GM21515 (cell line): ENCODE measurements around the gene CACNA2D3.
"Not testable (repeated sequence)": the region's sequence is repeated elsewhere in the genome, so short reads cannot be mapped to it uniquely, and the experiment has no call there.

Source experiments
- ATAC-seq: cut with Tn5 transposase; IDR thresholded peaks from one replicate; pipeline ENCODE4 v1.9.1; 2021; ENCODE audit not compliant: unreplicated experiment

The CACNA2D3 gene

GRCh38 chr3:54122324-54123002 is at the start of gene CACNA2D3:
Gene CACNA2D3 (plus strand): TSS chr3:54122552.
- no peak for ATAC-seq

GRCh38 chr3:54073386-54073785 is 49.0 kb upstream of the CACNA2D3 start:
- no peak for ATAC-seq

GRCh38 chr3:54079314-54079713 is 43.0 kb upstream of the CACNA2D3 start:
- no peak for ATAC-seq

- ATAC-seq = no peak
Measured at GRCh38 chr3:54079730-54080325, 42.5 kb upstream of the CACNA2D3 start.

GRCh38 chr3:54083921-54084320 is 38.4 kb upstream of the CACNA2D3 start:
- no peak for ATAC-seq

GRCh38 chr3:54085936-54086335 is 36.4 kb upstream of the CACNA2D3 start:
- no peak for ATAC-seq

GRCh38 chr3:54086652-54087405 is 35.5 kb upstream of the CACNA2D3 start:
- no peak for ATAC-seq

GRCh38 chr3:54087581-54088410 is 34.6 kb upstream of the CACNA2D3 start:
- no peak for ATAC-seq

GRCh38 chr3:54093491-54094248 is 28.7 kb upstream of the CACNA2D3 start:
- ATAC-seq = no peak

- ATAC-seq = no peak
Measured at GRCh38 chr3:54094926-54095325, 27.4 kb upstream of the CACNA2D3 start.

GRCh38 chr3:54099381-54099780 is 23.0 kb upstream of the CACNA2D3 start:
- no peak for ATAC-seq

GRCh38 chr3:54104084-54104483 is 18.3 kb upstream of the CACNA2D3 start:
- no peak for ATAC-seq

- ATAC-seq = not testable (repeated sequence)
Measured at GRCh38 chr3:54116129-54116528, 6.2 kb upstream of the CACNA2D3 start.

- peak; percentile 79 for ATAC-seq
Measured at GRCh38 chr3:54120657-54121413, 1.5 kb upstream of the CACNA2D3 start.

- no peak for ATAC-seq
Measured at GRCh38 chr3:54121414-54122323, 683 bp upstream of the CACNA2D3 start.

- ATAC-seq = no peak
Measured at GRCh38 chr3:54123003-54123775, 837 bp downstream of the CACNA2D3 start.

- ATAC-seq = no peak
Measured at GRCh38 chr3:54123776-54124196, 1.4 kb downstream of the CACNA2D3 start.

GRCh38 chr3:54125300-54125699 is 2.9 kb downstream of the CACNA2D3 start:
- no peak for ATAC-seq
